Adrenal gland (tissue), 12 donors: ENCODE measurements around the gene FBXL5. TPM values are rescaled to one million over a fixed set of nuclear protein-coding genes. Genes with fewer than 3 reads are reported as not detected.

Source experiments
- DNase-seq, 7 donors: peaks; one replicate each; pipeline ENCODE4 v3.0.0-alpha.2; 2019 to 2020
- H3K27ac ChIP-seq, 5 donors: fragments of 200-600 bp; sonication (generic) in 4 of 5; 1 replicate in 3 of 5; 2 replicates in 2 of 5; pipeline versions ENCODE4 v1.5.1 to v1.8.0; 2016 to 2020; ENCODE audit warnings: mild to moderate bottlenecking in 1 of 5
- H3K27me3 ChIP-seq: fragments of 200-600 bp; 2 replicates; pipeline ENCODE4 v1.8.0; 2021
- H3K36me3 ChIP-seq, 2 donors: fragments of 200-600 bp; replicated peaks in 1 of 2; 1 replicate in 1 of 2; 2 replicates in 1 of 2; pipeline versions ENCODE4 v1.5.1 to v1.8.0; 2018 to 2022
- H3K4me1 ChIP-seq, 2 donors: fragments of 200-600 bp; replicated peaks in 1 of 2; 1 replicate in 1 of 2; 2 replicates in 1 of 2; pipeline versions ENCODE4 v1.5.1 to v1.8.0; 2018 to 2021
- H3K4me3 ChIP-seq, 4 donors: fragments of 200-600 bp; sonication (generic) in 3 of 4; one replicate each; pipeline ENCODE4 v1.5.1; 2016 to 2018
- H3K9me3 ChIP-seq, 3 donors: fragments of 200-600 bp; sonication (generic) in 1 of 3; replicated peaks in 1 of 3; 1 replicate in 2 of 3; 2 replicates in 1 of 3; pipeline versions ENCODE4 v1.5.1 to v1.8.0; 2016 to 2021
- POLR2A ChIP-seq, 2 donors: fragments of 450-650 bp; IDR thresholded peaks; one replicate each; pipeline ENCODE4 v1.6.1; 2017; ENCODE audit warnings: antibody characterized with exemption in 2 of 2, mild to moderate bottlenecking in 2 of 2, moderate library complexity in 1 of 2
- WGBS, 4 donors: extraction: QIAGEN DNeasy Blood & Tissue Kit in 2 of 4; methylation state at CpG; one replicate each; pipeline versions ENCODE4 v1.1.5 to v1.1.7; 2013 to 2017; 5-methylcytosine and 5-hydroxymethylcytosine counted together
- intact Hi-C, 2 donors: fragments of 100-400 bp; cut with DNase I; formaldehyde crosslinking; loops; one replicate each; pipeline versions ENCODE4 v1.14.1 to v1.15.0; 2022 to 2023
- polyA plus RNA-seq, 3 donors: library from polyadenylated mRNA; stranded (reverse); fragments of 200-250 nt in 2 of 3; fragments of 350-450 nt in 1 of 3; fragmentation: Illumina TruSeq in 1 of 3; extraction: RNeasy Lipid Tissue Mini Kit (QIAGEN cat#74804) in 1 of 3; gene quantifications; one replicate each; pipeline ENCODE4 v1.2.3, GENCODE V29; 2013 to 2014
- total RNA-seq, 9 donors: library from RNA; depleted of rRNA in 4 of 9; stranded (reverse); fragments of >200 nt in 4 of 9; fragments of 120-200 nt in 1 of 9; fragmentation: NEBNext Ultra II Directional in 1 of 9; extraction: Animal tissue kit (Norgen Biotek cat#: 25700) in 1 of 9; gene quantifications; one replicate each; pipeline versions ENCODE4 v1.1.0 to v1.2.4, GENCODE V29; 2013 to 2023
- TF ChIP-seq, protein P1 (sequence below), 6 experiments: fragments of 450-650 bp in 4 of 6; fragments of 200-600 bp in 2 of 6; sonication (generic) in 1 of 6; IDR thresholded peaks; 1 replicate in 5 of 6; 2 replicates in 1 of 6; pipeline versions ENCODE4 v1.5.1 to v1.8.0; 2016 to 2021; ENCODE audit warnings: antibody characterized with exemption in 6 of 6, mild to moderate bottlenecking in 2 of 6, moderate library complexity in 1 of 6
- donor health status: healthy with polysubstance abuse.
- donor health status: Bipolar disorder and iron deficiency.
- donor health status: DM: yes; HTN: yes; CAD: no.
- donor health status: DM: no; HTN: no; CAD: no.
- donor health status: DM: no; HTN: no; CAD: no.
- donor health status: DM: yes; HTN: yes; CAD: no.

FBXL5 gene
- total and polyA plus RNA-seq, 12 donors: 42.8 to 159 (median 113) TPM

DNA sequence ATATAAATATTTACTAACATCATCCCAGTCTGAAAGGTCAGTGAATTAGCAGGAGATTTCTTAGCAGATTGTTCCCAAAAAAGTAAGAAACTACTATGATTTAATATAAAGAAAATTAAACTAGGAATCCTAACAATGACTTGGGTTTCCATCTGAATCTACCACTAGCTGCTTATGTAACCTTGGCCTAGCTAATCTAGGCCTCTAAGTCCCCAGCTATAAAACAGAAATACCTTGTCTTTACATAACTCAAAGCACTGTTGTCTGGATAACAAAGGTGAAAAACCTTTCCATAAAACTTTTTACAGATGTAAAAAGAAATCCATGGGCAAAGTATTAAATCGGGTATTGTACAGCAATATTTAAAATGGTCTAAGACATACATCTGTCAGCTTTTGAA is 3.0 kb downstream of the FBXL5 start:
- intact Hi-C loops: loop anchor here in 1 of 2 donors (10.0 kb wide), 1 partner anchor 417 kb away; no protein-coding TSS in a partner anchor
- H3K27me3 ChIP-seq: no peaks in the 10 kb centered on the region
- no peaks in the 10 kb centered on the region for H3K9me3 ChIP-seq
- peak overlapping the region in 1 of 4 donors; percentile 93 for H3K4me3 ChIP-seq
- DNase-seq: no peak
- TF ChIP-seq POLR2A (IDR thresholded peaks at IDR 0.05): no peak
- TF ChIP-seq, protein P1, sequence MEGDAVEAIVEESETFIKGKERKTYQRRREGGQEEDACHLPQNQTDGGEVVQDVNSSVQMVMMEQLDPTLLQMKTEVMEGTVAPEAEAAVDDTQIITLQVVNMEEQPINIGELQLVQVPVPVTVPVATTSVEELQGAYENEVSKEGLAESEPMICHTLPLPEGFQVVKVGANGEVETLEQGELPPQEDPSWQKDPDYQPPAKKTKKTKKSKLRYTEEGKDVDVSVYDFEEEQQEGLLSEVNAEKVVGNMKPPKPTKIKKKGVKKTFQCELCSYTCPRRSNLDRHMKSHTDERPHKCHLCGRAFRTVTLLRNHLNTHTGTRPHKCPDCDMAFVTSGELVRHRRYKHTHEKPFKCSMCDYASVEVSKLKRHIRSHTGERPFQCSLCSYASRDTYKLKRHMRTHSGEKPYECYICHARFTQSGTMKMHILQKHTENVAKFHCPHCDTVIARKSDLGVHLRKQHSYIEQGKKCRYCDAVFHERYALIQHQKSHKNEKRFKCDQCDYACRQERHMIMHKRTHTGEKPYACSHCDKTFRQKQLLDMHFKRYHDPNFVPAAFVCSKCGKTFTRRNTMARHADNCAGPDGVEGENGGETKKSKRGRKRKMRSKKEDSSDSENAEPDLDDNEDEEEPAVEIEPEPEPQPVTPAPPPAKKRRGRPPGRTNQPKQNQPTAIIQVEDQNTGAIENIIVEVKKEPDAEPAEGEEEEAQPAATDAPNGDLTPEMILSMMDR (IDR thresholded peaks at IDR 0.05): no peak
- H3K4me1 ChIP-seq: peaks cover 43 to 80% of the 10 kb centered on the region in 2 donors
- peak overlapping the region; percentile 17 to 100 (median 99) for H3K27ac ChIP-seq
- H3K36me3 ChIP-seq: no peaks in the 10 kb centered on the region
- WGBS, 4 donors: 49 to 56% (median 51%) methylated on average over 1 of the region's 1 CpG

DNA sequence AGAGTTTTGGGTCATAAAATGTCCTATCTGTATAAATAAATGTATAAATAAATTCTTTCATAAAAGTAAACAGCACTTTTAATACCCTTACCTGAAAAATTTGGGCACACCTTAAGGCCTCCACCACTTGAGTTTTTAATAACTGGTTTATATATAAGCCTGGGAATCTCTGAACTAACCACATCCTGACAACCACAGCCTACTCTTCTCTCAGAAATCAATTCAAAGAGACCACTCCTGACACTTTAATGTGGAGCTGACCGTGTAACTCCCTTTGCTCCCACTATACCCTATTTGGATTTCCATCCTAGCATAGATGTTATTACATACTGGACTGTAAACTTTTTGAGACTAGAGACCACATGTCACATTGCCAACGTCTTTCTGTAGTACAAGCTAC is 3.5 kb downstream of the FBXL5 start:
- Histone ChIP-seq H3K27ac (peak overlapping the region; percentile 35 to 100 (median 62)), H3K4me3 (peak overlapping the region in 1 of 4 donors; percentile 93), H3K9me3 (no peaks in the 10 kb centered on the region), H3K27me3 (no peaks in the 10 kb centered on the region), H3K4me1 (peaks cover 43 to 77% of the 10 kb centered on the region in 2 donors), H3K36me3 (no peaks in the 10 kb centered on the region)
- WGBS, 4 donors: 7 to 11% (median 9%) methylated on average over 2 of the region's 2 CpGs
- TF ChIP-seq POLR2A (IDR thresholded peaks at IDR 0.05): peak in 1 of 2 donors; percentile 35
- TF ChIP-seq, protein P1 (IDR thresholded peaks at IDR 0.05): no peak
- DNase-seq: no peak
- intact Hi-C loops: loop anchor here in 1 of 2 donors (10.0 kb wide), 1 partner anchor 417 kb away; no protein-coding TSS in a partner anchor

DNA sequence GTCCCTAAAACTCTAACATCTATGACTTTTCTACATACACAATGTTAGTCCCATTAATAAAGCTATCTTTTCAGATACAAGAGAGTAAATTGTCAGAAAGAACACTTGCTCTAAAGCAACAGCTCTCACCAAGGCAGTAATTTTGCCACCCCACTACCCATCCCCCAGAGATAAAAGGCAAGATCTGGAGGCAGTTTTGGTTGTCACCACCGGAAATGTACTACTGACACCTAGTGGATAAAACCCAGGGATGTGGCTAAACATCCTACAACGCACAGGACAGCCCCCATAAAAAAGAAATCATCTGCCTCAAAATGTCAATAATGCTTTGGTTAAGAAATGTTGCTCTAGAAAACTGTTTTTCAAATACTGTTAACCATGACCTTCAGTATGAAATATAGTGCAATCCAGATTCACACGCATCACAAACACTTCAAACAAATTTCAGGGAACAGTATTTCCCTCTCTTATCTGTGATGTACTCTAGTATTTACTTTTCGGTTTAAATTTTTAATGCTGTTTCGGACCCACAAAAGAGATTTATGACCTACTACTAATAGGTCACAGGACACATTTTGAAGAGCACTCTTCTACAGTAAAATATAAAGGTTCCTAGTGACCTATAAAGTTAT is 5.1 kb downstream of the FBXL5 start:
- Histone ChIP-seq H3K9me3 (no peaks in the 10 kb centered on the region), H3K4me3 (no peak overlapping the region), H3K4me1 (peaks cover 37 to 78% of the 10 kb centered on the region in 2 donors), H3K27ac (peak overlapping the region in 3 of 5 donors; percentile 43 to 100 (median 44)), H3K27me3 (no peaks in the 10 kb centered on the region), H3K36me3 (no peaks in the 10 kb centered on the region)
- 12 to 22% (median 18%) methylated on average over 5 of the region's 5 CpGs for WGBS, 4 donors
- intact Hi-C loops: loop anchor here in 1 of 2 donors (5.0 to 10.0 kb wide), 2 partner anchors 168 to 415 kb away; no protein-coding TSS in a partner anchor
- DNase-seq: peak; percentile 43 to 75 (median 65)
- TF ChIP-seq, protein P1 (IDR thresholded peaks at IDR 0.05): peak; percentile 32 to 74 (median 64)
- no peak for TF ChIP-seq POLR2A (IDR thresholded peaks at IDR 0.05)

DNA sequence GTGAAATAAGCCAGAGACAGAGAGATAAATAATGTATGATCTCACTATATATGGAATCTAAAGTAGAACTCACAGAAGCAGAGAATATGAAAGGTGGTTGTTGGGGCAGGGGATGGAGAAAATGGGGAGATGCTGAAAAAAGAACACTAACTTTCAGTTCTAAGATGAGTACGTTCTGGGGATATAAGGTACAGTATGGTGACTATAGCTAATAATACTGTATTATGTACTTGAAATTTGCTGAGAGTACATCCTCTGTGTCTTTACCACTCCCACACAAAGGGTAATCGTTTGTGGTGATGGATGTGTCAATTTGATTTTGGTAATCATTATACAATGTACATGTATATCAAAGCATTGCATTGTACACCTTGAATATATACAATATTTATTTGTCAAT is 6.6 kb downstream of the FBXL5 start:
- WGBS, 4 donors: 43 to 64% (median 54%) methylated on average over 2 of the region's 2 CpGs
- DNase-seq: no peak
- H3K36me3 ChIP-seq: no peaks in the 10 kb centered on the region
- peaks cover 37 to 82% of the 10 kb centered on the region in 2 donors for H3K4me1 ChIP-seq
- TF ChIP-seq POLR2A (IDR thresholded peaks at IDR 0.05): no peak
- TF ChIP-seq, protein P1 (IDR thresholded peaks at IDR 0.05): no peak
- intact Hi-C loops: loop anchor here in 1 of 2 donors (5.0 kb wide), 1 partner anchor 166 kb away; no protein-coding TSS in a partner anchor
- H3K27me3 ChIP-seq: no peaks in the 10 kb centered on the region
- H3K9me3 ChIP-seq: no peaks in the 10 kb centered on the region
- no peak overlapping the region for H3K4me3 ChIP-seq
- no peak overlapping the region for H3K27ac ChIP-seq
